ENCODE results near the gene MFSD11.

- TF ChIP-seq POLR2AphosphoS5 (IDR thresholded peaks at IDR 0.05; ENCODE audit: borderline replicate concordance, low read depth, low read length) (no peak), EZH2 (IDR thresholded peaks at IDR 0.05) (no peak), FOXP2 (optimal IDR thresholded peaks at IDR 0.05; ENCODE audit: control extremely low read depth, extremely low read length, insufficient read depth) (no peak)
Measured at GRCh38 chr17:76720941-76721340, 17.0 kb upstream of the MFSD11 start.

All from SK-N-MC (cell line).